Prostate gland (tissue), 2 donors: Measurements from ENCODE around the gene RFXAP.

Source experiments
- CTCF ChIP-seq, 4 experiments: fragments of 200-600 bp in 2 of 4; fragments of 450-650 bp in 2 of 4; sonication (generic) in 2 of 4; IDR thresholded peaks; 1 replicate in 3 of 4; 2 replicates in 1 of 4; pipeline ENCODE4 v1.5.1; 2016 to 2019; ENCODE audit warnings: antibody characterized with exemption in 4 of 4, mild to moderate bottlenecking in 2 of 4, moderate library complexity in 2 of 4
- POLR2A ChIP-seq: fragments of 450-650 bp; IDR thresholded peaks from one replicate; pipeline ENCODE4 v1.6.1; 2016; ENCODE audit warnings: antibody characterized with exemption, mild to moderate bottlenecking
- POLR2AphosphoS5 ChIP-seq: sonication (generic); formaldehyde crosslinking; IDR thresholded peaks from one replicate; pipeline ENCODE4 v1.6.1; 2017; ENCODE audit warnings: antibody characterized with exemption

DNA sequence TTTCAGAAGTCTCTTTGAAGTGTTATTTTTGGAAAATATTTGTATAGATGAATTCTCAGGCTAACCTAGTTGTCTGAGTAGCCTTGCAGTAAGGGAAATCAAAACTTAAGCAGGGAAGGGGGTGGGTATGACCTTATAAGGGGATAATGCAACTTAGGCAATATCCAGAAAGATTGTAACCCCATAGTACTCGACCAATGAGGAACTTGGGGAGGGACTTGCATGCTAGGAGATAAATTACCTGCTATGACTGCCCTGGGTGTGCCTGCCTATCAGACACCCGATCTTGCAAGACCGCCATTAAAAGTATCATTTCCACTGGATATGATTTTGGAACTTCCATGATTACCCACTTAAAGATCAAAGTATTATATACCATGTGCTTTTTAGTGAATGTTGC is 23.0 kb upstream of the RFXAP start:
- TF ChIP-seq POLR2AphosphoS5 (no peak), CTCF (IDR thresholded peaks at IDR 0.05) (no peak), POLR2A (no peak)
